GM12872 (cell line): ENCODE data around the gene ZNF213.
A peak's percentile ranks its signal among the peaks of the same experiment; 100 is the strongest.

ENCODE experiments used
- TF ChIP-seq, protein P1 (sequence below): IDR thresholded peaks from 3 replicates; pipeline ENCODE4 v1.5.1; 2011; ENCODE audit warnings: low read depth, mild to moderate bottlenecking, low read length, moderate library complexity; ENCODE audit not compliant: insufficient read depth

The ZNF213 gene, protein sequence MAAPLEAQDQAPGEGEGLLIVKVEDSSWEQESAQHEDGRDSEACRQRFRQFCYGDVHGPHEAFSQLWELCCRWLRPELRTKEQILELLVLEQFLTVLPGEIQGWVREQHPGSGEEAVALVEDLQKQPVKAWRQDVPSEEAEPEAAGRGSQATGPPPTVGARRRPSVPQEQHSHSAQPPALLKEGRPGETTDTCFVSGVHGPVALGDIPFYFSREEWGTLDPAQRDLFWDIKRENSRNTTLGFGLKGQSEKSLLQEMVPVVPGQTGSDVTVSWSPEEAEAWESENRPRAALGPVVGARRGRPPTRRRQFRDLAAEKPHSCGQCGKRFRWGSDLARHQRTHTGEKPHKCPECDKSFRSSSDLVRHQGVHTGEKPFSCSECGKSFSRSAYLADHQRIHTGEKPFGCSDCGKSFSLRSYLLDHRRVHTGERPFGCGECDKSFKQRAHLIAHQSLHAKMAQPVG

DNA sequence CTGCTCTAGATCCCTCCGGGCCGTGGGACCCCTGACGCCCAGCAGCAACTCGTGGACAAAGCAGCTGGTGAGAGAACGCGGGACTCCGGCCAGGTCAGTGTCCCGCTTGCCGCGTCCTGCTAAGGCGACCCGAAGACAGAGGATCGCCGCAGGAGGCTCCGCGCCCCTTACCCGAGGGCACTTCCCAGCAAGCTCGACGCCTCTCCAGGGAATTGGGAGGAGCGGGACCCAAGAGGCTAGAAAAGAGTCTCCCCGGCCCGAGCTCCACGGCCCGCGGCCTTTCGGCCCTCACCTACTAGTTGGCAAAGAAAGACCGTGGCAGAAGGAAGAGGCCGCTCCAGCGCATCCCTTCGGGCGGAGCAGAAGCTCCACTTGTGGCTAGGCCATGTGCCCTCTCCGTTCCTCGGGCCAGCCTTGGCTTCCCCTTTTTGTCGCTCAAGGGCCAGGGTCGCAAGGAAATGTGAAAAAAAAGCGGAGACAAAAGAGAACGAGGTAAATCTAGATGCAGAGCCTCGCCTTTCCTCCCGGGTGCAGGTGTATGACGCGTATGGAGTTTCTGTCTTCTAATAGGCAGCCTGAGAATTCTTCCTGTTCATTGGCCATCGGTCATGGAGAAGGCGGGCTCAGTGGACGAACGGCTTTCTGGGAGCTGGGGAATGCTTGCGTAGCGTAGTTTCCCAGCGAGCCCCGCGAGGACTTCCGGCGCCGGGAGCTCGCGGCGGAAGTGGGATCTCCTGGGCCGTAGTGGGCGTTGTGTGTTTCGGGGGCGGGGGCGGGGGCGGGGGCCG is at the start of gene ZNF213:
ZNF213 (plus strand) TSS at position 692 of the 788 bp plus-strand sequence. CDS start 2,252 bp downstream, outside the sequence.
- TF ChIP-seq, protein P1, sequence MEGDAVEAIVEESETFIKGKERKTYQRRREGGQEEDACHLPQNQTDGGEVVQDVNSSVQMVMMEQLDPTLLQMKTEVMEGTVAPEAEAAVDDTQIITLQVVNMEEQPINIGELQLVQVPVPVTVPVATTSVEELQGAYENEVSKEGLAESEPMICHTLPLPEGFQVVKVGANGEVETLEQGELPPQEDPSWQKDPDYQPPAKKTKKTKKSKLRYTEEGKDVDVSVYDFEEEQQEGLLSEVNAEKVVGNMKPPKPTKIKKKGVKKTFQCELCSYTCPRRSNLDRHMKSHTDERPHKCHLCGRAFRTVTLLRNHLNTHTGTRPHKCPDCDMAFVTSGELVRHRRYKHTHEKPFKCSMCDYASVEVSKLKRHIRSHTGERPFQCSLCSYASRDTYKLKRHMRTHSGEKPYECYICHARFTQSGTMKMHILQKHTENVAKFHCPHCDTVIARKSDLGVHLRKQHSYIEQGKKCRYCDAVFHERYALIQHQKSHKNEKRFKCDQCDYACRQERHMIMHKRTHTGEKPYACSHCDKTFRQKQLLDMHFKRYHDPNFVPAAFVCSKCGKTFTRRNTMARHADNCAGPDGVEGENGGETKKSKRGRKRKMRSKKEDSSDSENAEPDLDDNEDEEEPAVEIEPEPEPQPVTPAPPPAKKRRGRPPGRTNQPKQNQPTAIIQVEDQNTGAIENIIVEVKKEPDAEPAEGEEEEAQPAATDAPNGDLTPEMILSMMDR: no peak

DNA sequence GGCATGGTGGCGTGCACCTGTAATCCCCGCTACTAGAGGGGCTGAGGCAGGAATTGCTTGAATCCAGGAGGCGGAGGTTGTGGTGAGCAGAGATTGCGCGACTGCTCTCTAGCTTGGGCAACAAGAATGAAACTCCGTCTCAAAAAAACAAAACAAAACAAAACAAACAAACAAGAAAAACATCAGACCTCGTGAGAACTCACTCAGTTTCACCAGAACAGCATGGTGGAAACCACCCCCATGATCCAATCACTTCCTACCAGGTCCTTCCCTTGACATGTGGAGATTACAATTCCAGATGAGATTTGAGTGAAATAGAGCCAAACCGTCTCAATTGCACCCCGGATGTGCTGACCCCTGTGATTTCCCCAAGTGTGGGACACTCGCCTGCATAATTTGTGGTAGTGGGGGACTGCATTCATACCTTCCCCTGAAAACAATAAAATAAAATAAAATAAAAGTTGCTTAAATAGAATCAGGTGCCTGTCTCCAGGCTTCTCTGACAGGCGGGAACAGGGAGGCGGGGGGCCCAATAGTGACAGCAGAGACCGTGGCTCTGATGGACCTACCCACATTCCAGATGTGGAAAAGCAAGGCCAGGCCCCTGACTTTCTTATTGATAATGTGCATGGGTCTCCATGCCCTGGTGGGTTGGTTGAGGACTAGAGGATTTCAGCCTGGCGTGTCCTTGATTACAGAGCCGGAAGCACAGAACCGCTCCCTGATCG is 48.8 kb upstream of the ZNF213 start:
- TF ChIP-seq, protein P1: no peak

DNA sequence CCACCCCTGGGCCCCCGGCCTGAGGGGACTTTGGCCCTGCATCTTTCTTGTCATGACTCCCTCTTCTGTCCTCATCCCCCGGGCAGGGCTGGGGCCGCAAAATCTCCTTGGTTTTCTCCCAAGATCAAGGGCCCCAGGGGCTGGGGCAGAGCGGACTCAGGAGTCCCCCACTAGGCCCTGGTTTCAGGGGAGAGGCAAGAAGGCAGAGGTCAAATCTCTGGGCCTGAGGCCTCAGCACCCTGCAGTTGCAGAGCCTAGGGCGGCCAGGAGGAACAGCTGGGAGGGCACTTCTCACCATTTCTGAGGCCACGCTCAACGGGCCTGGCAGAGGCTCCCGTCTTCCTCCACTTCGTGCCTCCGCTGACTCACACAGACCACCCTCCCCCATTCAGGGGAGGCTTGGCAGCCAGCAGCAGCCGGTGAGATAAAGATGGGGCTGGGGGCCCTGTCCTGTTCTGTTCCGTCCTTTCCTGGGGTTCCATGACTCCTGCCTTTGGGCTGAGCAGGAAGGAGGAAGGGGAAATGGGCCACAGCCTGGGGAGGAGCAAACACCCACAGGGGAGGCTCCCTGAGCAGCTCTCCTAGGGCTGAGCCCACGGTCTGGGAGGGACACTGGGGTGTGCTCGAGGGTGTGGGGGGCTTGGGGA is 48.1 kb upstream of the ZNF213 start:
- TF ChIP-seq, protein P1: no peak

DNA sequence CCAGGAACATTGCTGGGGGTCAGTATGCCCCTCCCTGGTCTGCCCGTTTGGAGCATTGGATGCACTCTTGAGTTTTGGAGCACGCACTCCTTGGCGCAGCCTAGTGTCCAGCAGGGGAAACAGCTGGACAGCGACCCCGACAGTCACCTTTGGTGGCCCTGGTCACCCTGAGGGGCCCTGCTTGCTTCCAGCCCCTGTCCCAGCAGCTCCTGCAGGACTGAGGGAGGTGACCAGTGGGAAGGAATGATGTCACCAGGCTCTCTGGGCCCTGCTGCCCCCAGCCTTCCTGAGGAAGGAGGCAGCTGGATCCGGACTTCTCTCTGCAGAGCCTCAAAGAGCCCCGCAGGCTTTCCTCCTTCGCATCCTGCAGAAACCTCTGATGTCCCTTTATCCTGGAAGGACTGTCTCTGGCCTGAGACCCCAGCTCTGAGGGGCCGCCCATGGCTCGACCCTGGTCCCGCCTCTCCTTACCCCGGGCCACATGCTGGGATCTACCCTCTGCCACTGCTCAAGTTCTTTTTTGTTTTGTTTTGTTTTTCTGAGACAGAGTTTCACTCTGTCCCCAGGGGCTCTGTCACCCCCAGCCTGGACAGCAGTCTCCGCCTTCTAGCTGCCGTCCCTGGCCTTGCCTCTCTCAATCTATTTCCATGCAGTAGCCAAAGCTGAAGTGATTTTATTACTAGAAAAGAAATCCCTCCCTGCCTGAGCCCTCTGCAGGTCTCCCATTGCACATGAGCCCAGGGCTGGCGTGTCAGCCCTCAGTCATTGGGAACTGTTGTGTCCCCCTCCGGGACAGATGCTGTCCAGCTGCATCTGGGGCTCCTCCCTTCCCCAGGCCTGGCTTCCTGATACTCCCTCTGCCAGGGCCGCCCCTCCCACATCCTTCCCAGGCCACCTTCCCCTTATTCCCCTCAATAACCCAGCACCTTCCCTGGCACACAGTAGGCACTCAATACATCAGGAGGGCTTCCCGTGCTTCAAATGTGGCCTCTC is 47.3 kb upstream of the ZNF213 start:
- TF ChIP-seq, protein P1: 0 out of 3 replicates have a peak, but pooled peaks have one; percentile 32

DNA sequence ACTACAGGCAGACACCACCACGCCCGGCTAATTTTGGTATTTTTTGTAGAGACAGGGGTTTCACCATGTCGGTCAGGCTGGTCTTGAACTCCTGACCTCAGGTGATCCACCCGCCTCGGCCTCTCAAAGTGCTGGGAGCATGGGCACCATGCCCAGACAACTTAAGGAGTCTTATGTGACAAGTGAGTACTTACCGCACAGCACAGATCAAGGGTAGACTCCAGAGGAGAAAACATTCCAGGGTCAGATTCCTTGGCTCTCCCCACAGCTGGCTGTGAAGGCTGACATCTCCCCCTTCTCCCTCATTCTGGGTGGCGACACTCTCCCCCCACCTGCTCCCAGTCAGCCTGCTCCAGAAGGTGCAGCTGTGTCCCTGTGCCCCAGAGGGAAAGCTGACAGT is 46.4 kb upstream of the ZNF213 start:
- TF ChIP-seq, protein P1: no peak

DNA sequence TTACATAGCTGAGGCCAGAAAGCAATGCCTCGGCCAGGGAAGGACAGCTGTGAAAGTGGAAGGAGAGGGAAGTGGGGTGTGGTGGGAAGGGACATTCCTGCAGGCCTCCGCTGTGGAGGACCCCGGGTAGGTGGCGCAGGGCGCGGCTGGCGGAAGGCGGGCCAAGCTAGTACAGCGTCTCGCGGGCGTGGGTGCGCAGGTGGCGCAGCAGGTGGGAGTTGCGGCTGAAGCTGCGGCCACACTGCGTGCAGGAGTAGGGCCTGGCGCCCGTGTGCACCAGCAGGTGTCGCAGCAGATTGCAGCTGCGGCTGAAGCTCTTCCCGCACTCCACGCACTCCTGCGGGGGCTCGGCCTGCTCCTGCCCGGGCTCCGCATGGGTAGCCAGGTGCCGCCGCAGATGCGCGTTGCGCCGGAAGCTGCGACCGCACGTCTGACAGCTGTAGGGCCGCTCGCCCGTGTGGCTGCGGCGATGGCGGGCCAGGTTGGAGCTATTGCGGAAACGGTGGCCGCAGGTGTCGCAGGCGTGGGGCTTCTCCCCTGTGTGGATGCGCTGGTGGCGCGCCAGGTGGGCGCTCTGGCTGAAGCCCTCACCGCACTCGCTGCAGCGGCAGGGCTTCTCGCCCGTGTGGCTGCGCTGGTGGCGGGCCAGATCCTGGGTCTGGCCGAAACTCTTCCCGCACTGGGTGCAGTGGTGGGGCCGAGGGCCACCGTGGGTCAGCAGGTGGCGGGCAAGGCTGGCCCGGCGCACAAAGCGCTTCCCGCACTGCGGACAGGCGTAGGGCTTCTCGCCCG is 45.7 kb upstream of the ZNF213 start:
- TF ChIP-seq, protein P1: no peak
